IMR-90 (cell line): ENCODE data around the gene STPG1. TPM values are rescaled to one million over a fixed set of nuclear protein-coding genes. Genes with fewer than 3 reads are reported as not detected.

Experiments used
- ATAC-seq: fragments of 200-7000 bp; cut with Tn5 transposase; 2 replicates; pipeline ENCODE4 v1.9.1; 2020; ENCODE audit warnings: low read depth, mild to moderate bottlenecking, moderate library complexity
- BruUV-seq: library from RNA; stranded (reverse); fragments of 400-500 nt; replicated peaks from 2 replicates; lab custom pipeline; 2021; lab: Mats Ljungman, UMichigan
- CTCF ChIA-PET: fragments of 300-600 bp; formaldehyde crosslinking; extraction: SDS; loops from one replicate; lab custom pipeline; 2021; ENCODE audit warnings: antibody characterized with exemption; lab: Yijun Ruan, JAX
- POLR2A ChIA-PET: fragments of 300-600 bp; sonication (Branson Sonifier 250); formaldehyde crosslinking; loops from one replicate; lab custom pipeline; 2022; ENCODE audit warnings: antibody characterized with exemption; ENCODE audit not compliant: unreplicated experiment; lab: Charles Lee
- DNase-seq: peaks from one replicate; pipeline ENCODE4 v3.0.0; 2013
- H2AFZ ChIP-seq: replicated peaks from 2 replicates; pipeline ENCODE3; 2013; ENCODE audit warnings: low read length, mild to moderate bottlenecking; ENCODE audit not compliant: poor library complexity
- H2AK5ac ChIP-seq: 2 replicates; pipeline ENCODE4 v1.6.1; 2013; ENCODE audit warnings: low read depth, low read length, inconsistent platforms
- H2AK9ac ChIP-seq: replicated peaks from 2 replicates; pipeline ENCODE3; 2013; ENCODE audit warnings: mild to moderate bottlenecking, low read depth, low read length, moderate library complexity; ENCODE audit not compliant: poor library complexity
- H2BK120ac ChIP-seq: 2 replicates; pipeline ENCODE4 v1.6.1; 2013; ENCODE audit warnings: low read depth, low read length, inconsistent platforms
- H2BK15ac ChIP-seq: 3 replicates; pipeline ENCODE4 v1.6.1; 2013; ENCODE audit warnings: low read depth, low read length, inconsistent platforms
- H2BK20ac ChIP-seq: 2 replicates; pipeline ENCODE4 v1.6.1; 2013; ENCODE audit warnings: low read depth, mild to moderate bottlenecking, inconsistent platforms, low read length, moderate library complexity
- H2BK5ac ChIP-seq: 2 replicates; pipeline ENCODE4 v1.6.1; 2013; ENCODE audit warnings: mild to moderate bottlenecking, low read depth, low read length, inconsistent platforms; ENCODE audit not compliant: poor library complexity, severe bottlenecking
- H3K14ac ChIP-seq: replicated peaks from 2 replicates; pipeline ENCODE4 v1.6.1; 2013; ENCODE audit warnings: low read depth, low read length, inconsistent platforms
- H3K18ac ChIP-seq: 2 replicates; pipeline ENCODE4 v1.6.1; 2013; ENCODE audit warnings: low read depth, low read length, control low read depth
- H3K23ac ChIP-seq: 2 replicates; pipeline ENCODE4 v1.6.1; 2013; ENCODE audit warnings: low read depth, low read length, inconsistent platforms
- H3K27ac ChIP-seq: 2 replicates; pipeline ENCODE4 v1.5.1; 2013; ENCODE audit warnings: mild to moderate bottlenecking, control low read depth, low read length; ENCODE audit not compliant: insufficient read depth
- H3K27me3 ChIP-seq: 2 replicates; pipeline ENCODE4 v1.6.1; 2013; ENCODE audit warnings: low read length; ENCODE audit not compliant: control insufficient read depth, insufficient read depth
- H3K36me3 ChIP-seq: 2 replicates; pipeline ENCODE4 v1.6.1; 2013; ENCODE audit warnings: low read length, mixed read lengths; ENCODE audit not compliant: control insufficient read depth, insufficient read depth
- H3K4ac ChIP-seq: 2 replicates; pipeline ENCODE4 v1.6.1; 2013; ENCODE audit warnings: low read depth, low read length, inconsistent platforms
- H3K4me1 ChIP-seq: 2 replicates; pipeline ENCODE4 v1.6.1; 2013; ENCODE audit warnings: low read length, mixed read lengths; ENCODE audit not compliant: control insufficient read depth, insufficient read depth
- H3K4me2 ChIP-seq: 2 replicates; pipeline ENCODE4 v1.6.1; 2013; ENCODE audit warnings: low read depth, mild to moderate bottlenecking, control low read depth, low read length, moderate library complexity
- H3K4me3 ChIP-seq: 2 replicates; pipeline ENCODE4 v1.5.1; 2013; ENCODE audit warnings: low read depth, mild to moderate bottlenecking, control low read depth, low read length, moderate library complexity; ENCODE audit not compliant: insufficient read depth
- H3K56ac ChIP-seq: 2 replicates; pipeline ENCODE4 v1.6.1; 2013; ENCODE audit warnings: low read length, inconsistent platforms; ENCODE audit not compliant: insufficient read depth; ENCODE audit errors: extremely low read depth
- H3K79me1 ChIP-seq, 2 experiments: 2 replicates each; pipeline ENCODE4 v1.6.1; 2013; ENCODE audit warnings: low read length in 2 of 2, inconsistent platforms in 1 of 2, low read depth in 1 of 2
- H3K9ac ChIP-seq: 2 replicates; pipeline ENCODE4 v1.6.1; 2013; ENCODE audit warnings: low read depth, low read length, control low read depth
- H3K9me1 ChIP-seq: 2 replicates; pipeline ENCODE4 v1.6.1; 2013; ENCODE audit warnings: low read length, inconsistent platforms; ENCODE audit not compliant: insufficient read depth
- H3K9me3 ChIP-seq: 2 replicates; pipeline ENCODE4 v1.6.1; 2013; ENCODE audit warnings: low read length; ENCODE audit not compliant: control insufficient read depth, insufficient read depth
- H4K20me1 ChIP-seq: 2 replicates; pipeline ENCODE4 v1.6.1; 2013; ENCODE audit warnings: low read length, inconsistent platforms; ENCODE audit not compliant: insufficient read depth
- H4K5ac ChIP-seq: 2 replicates; pipeline ENCODE4 v1.6.1; 2013; ENCODE audit warnings: mild to moderate bottlenecking, low read depth, low read length, control low read depth
- H4K8ac ChIP-seq, 2 experiments: 2 replicates each; pipeline ENCODE4 v1.6.1; 2013; ENCODE audit warnings: low read depth in 2 of 2, low read length in 2 of 2, control low read depth in 1 of 2, inconsistent platforms in 1 of 2
- H4K91ac ChIP-seq: 2 replicates; pipeline ENCODE4 v1.6.1; 2013; ENCODE audit warnings: low read depth, low read length, inconsistent platforms; ENCODE audit not compliant: insufficient read depth
- BHLHE40 ChIP-seq: fragments of 150-350 bp; IDR thresholded peaks from 2 replicates; pipeline ENCODE4 v1.6.1; 2016; ENCODE audit warnings: mild to moderate bottlenecking, low read depth, low read length
- CEBPB ChIP-seq: IDR thresholded peaks from 2 replicates; pipeline ENCODE4 v1.6.1; 2012; ENCODE audit warnings: low read depth, low read length, improper control_type of control experiment
- CHD1 ChIP-seq: IDR thresholded peaks from 2 replicates; pipeline ENCODE4 v1.6.1; 2012; ENCODE audit warnings: low read depth, low read length, improper control_type of control experiment
- CTCF ChIP-seq: conservative IDR thresholded peaks from 2 replicates; pipeline ENCODE4 v1.5.1; 2012; ENCODE audit warnings: mild to moderate bottlenecking, low read depth, low read length, improper control_type of control experiment
- ELK1 ChIP-seq: fragments of 150-350 bp; IDR thresholded peaks from 2 replicates; pipeline ENCODE4 v1.6.1; 2016; ENCODE audit warnings: low read depth, mild to moderate bottlenecking, low read length, moderate library complexity, borderline replicate concordance
- FOS ChIP-seq: fragments of 150-350 bp; IDR thresholded peaks from 2 replicates; pipeline ENCODE4 v1.6.1; 2016; ENCODE audit warnings: low read depth, low read length
- MAFK ChIP-seq: IDR thresholded peaks from 2 replicates; pipeline ENCODE4 v1.6.1; 2012; ENCODE audit warnings: low read depth, low read length, improper control_type of control experiment
- MAZ ChIP-seq: IDR thresholded peaks from 2 replicates; pipeline ENCODE4 v1.6.1; 2012; ENCODE audit warnings: low read depth, mild to moderate bottlenecking, low read length, improper control_type of control experiment, moderate library complexity, borderline replicate concordance
- MXI1 ChIP-seq: IDR thresholded peaks from 2 replicates; pipeline ENCODE4 v1.6.1; 2012; ENCODE audit warnings: low read depth, mild to moderate bottlenecking, low read length, moderate library complexity, borderline replicate concordance
- NFE2L2 ChIP-seq: fragments of 150-350 bp; IDR thresholded peaks from 2 replicates; pipeline ENCODE4 v1.6.1; 2016; ENCODE audit warnings: low read depth, mild to moderate bottlenecking, low read length
- POLR2A ChIP-seq: IDR thresholded peaks from 2 replicates; pipeline ENCODE4 v1.6.1; 2012; ENCODE audit warnings: mild to moderate bottlenecking, low read depth, low read length
- RAD21 ChIP-seq: IDR thresholded peaks from 2 replicates; pipeline ENCODE4 v1.6.1; 2012; ENCODE audit warnings: low read length, improper control_type of control experiment
- RCOR1 ChIP-seq: IDR thresholded peaks from 2 replicates; pipeline ENCODE4 v1.6.1; 2012; ENCODE audit warnings: mild to moderate bottlenecking, low read length, improper control_type of control experiment; ENCODE audit not compliant: insufficient replicate concordance
- RFX5 ChIP-seq: IDR thresholded peaks from 2 replicates; pipeline ENCODE4 v1.8.0; 2012; ENCODE audit warnings: low read depth, mild to moderate bottlenecking, low read length, moderate library complexity
- SMC3 ChIP-seq: fragments of 150-350 bp; IDR thresholded peaks from 2 replicates; pipeline ENCODE4 v1.6.1; 2016; ENCODE audit warnings: low read depth, mild to moderate bottlenecking, antibody characterized with exemption, low read length, moderate library complexity
- USF2 ChIP-seq: fragments of 150-350 bp; IDR thresholded peaks from 2 replicates; pipeline ENCODE4 v1.6.1; 2017; ENCODE audit warnings: mild to moderate bottlenecking, antibody characterized with exemption, low read length, low read depth
- WGBS, 2 experiments: methylation state at CpG; one replicate each; pipeline versions ENCODE4 v1.1.5 to v1.1.7; 2013; ENCODE audit warnings: missing lambda C conversion rate in 2 of 2; ENCODE audit not compliant: insufficient read length in 1 of 2; ENCODE audit errors: extremely low coverage in 2 of 2; 5-methylcytosine and 5-hydroxymethylcytosine counted together
- dilution Hi-C: fragments of 300-500 bp; cut with HindIII; formaldehyde crosslinking; loops from one replicate; pipeline ENCODE4 v1.14.3; 2018; ENCODE audit warnings: low sequenced_read_pairs; ENCODE audit not compliant: unreplicated experiment
- in situ Hi-C: fragments of 300-500 bp; cut with MboI; formaldehyde crosslinking; loops from 3 replicates; pipeline ENCODE4 v1.14.3; 2019; ENCODE audit warnings: low sequenced_read_pairs, inconsistent platforms, mixed read lengths
- intact Hi-C: fragments of 100-400 bp; cut with micrococcal nuclease; formaldehyde crosslinking; loops from 2 replicates; pipeline ENCODE4 v1.10.0; 2022
- polyA plus RNA-seq, 3 experiments: library from polyadenylated mRNA; depleted of rRNA; stranded (reverse); fragments of >200 nt; gene quantifications; 2 replicates each; pipeline ENCODE4 v1.2.3, GENCODE V29; 2012; ENCODE audit warnings: low replicate concordance in 1 of 3
- total RNA-seq: library from RNA; depleted of rRNA; stranded (reverse); fragments of >200 nt; gene quantifications from 2 replicates; pipeline ENCODE4 v1.2.3, GENCODE V29; 2012

Gene STPG1
- total and polyA plus RNA-seq, 2 of the 4 experiments (the other 2 are of a cell fraction), result 3.0 to 6.5 TPM

- BruUV-seq, result no TSS peak
- H3K79me1 ChIP-seq, result peaks cover 0 to 4% of the 10 kb centered on the region in 2 experiments; a peak in 1 of 4 replicates
- H3K18ac ChIP-seq, result no peak overlapping the region
- H2BK120ac ChIP-seq, result no peak overlapping the region
- ATAC-seq, result no peak
- peaks cover 4% of the 10 kb centered on the region; the same call in 1 of the 2 replicates for H4K20me1 ChIP-seq
- H3K4me3 ChIP-seq, result no peak overlapping the region
- no peak overlapping the region for H3K4ac ChIP-seq
- H4K5ac ChIP-seq, result no peak overlapping the region
- DNase-seq, result no peak
- no peak overlapping the region for H4K8ac ChIP-seq
- no peak overlapping the region for H2AK9ac ChIP-seq
- POLR2A ChIA-PET, result no interaction called here
- peaks cover 2% of the 10 kb centered on the region; the same call in 1 of the 2 replicates for H3K36me3 ChIP-seq
- in situ Hi-C loops (no loop called here), dilution Hi-C loops (no loop called here), intact Hi-C loops (no loop called here)
- WGBS, 2 experiments, result no CpG with 5 or more reads among the region's 3 CpGs
- H3K27me3 ChIP-seq, result no peaks in the 10 kb centered on the region
- H3K9me3 ChIP-seq, result no peaks in the 10 kb centered on the region
- no peak overlapping the region for H2AK5ac ChIP-seq
- no peak overlapping the region for H3K14ac ChIP-seq
- no peak overlapping the region for H4K91ac ChIP-seq
- no peak overlapping the region for H2BK5ac ChIP-seq
- peaks cover 25% of the 10 kb centered on the region for H3K9me1 ChIP-seq
- no peak overlapping the region for H3K23ac ChIP-seq
- no peak overlapping the region for H2AFZ ChIP-seq
- H3K4me2 ChIP-seq, result no peak overlapping the region
- no peak overlapping the region for H2BK20ac ChIP-seq
- H3K27ac ChIP-seq, result no peak overlapping the region
- peaks cover 14% of the 10 kb centered on the region for H3K4me1 ChIP-seq
- no peak overlapping the region for H2BK15ac ChIP-seq
- TF ChIP-seq MAFK (no peak), BHLHE40 (no peak), ELK1 (no peak), POLR2A (no peak), FOS (no peak), CEBPB (no peak), CTCF (no peak), NFE2L2 (no peak), USF2 (no peak), RAD21 (no peak), RCOR1 (no peak), SMC3 (no peak), RFX5 (no peak), MAZ (no peak), MXI1 (no peak), CHD1 (no peak)
- no peak overlapping the region for H3K56ac ChIP-seq
- CTCF ChIA-PET, result no interaction called here
- no peak overlapping the region for H3K9ac ChIP-seq
These were observed 51.8 kb downstream of the STPG1 start for GRCh38 chr1:24361811-24362210.
